Epithelial cell of umbilical artery (primary cell): Measurements from ENCODE around the gene MAGI3. TPM values are rescaled to one million over a fixed set of nuclear protein-coding genes. Genes with fewer than 3 reads are reported as not detected.

Experiments
- total RNA-seq: library from RNA; depleted of rRNA; stranded (reverse); fragments of >200 nt; gene quantifications from 2 replicates; pipeline ENCODE4 v1.2.3, GENCODE V29; 2014

Gene MAGI3
- 9.7 and 10.1 TPM in 2 replicates for total RNA-seq

DNA sequence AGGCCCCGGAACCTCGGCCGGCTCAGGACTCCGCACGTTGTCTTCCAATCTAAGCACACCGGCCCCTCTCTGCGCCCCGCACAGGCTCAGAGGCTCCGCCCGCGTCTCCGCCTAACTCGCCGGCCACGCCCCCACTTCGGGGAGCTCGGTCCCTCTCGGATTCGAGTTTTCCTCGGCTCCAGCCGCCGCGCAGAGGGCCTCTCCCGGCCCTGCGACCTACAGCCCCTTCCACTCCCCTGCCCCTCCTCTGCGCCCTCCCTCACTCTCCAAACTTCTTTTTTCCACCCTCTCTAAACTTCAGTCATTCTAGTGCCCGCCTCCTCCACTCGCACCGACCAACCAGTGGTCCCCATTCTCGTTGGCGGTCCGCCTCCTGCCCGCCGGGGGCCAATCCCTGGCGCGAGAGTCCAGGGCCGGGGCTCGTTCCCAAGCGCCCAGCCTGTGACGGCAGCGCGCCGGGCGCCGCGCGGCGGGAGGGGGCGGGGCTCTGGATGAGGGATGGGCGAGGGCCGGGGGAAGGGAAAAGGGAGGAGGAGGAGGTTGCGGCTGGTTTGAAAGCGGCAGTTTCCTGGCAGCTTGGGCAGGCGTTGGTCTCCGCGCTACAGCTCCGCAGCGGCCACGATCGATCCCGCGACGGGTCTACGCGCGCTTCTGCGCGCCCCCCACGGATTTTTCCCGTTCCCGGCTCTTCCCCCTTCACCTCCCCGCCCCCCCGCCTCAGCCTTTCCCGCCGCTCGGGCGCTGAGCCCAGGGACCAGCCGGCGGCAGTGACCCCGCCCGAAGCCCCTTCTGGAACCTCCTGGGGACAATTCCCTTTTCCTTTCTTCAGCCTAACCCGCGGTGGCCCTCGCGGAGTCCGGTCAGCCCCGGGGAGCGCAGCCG lies at the start of gene MAGI3:
Gene MAGI3, plus strand, starts transcription at position 563 of the 882 bp plus-strand sequence. CDS start 519 bp downstream, outside the sequence.

